Lower leg skin (tissue), 4 donors: Measurements from ENCODE around the gene CLSTN2. TPM values are rescaled to one million over a fixed set of nuclear protein-coding genes. Genes with fewer than 3 reads are reported as not detected.

Source experiments
- DNase-seq, 2 donors: peaks; one replicate each; pipeline ENCODE4 v3.0.0-alpha.2; 2019; ENCODE audit warnings: low spot score in 2 of 2
- H3K4me3 ChIP-seq: fragments of 200-600 bp; sonication (generic); 2 replicates; pipeline ENCODE4 v1.5.1; 2017; ENCODE audit warnings: mild to moderate bottlenecking, low read depth; ENCODE audit not compliant: poor library complexity, severe bottlenecking
- CTCF ChIP-seq, 3 donors: fragments of 450-650 bp; IDR thresholded peaks; one replicate each; pipeline ENCODE4 v1.5.1; 2016; ENCODE audit warnings: antibody characterized with exemption in 3 of 3, mild to moderate bottlenecking in 3 of 3, moderate library complexity in 2 of 3
- POLR2A ChIP-seq, 2 donors: fragments of 450-650 bp; IDR thresholded peaks; one replicate each; pipeline ENCODE4 v1.6.1; 2016 to 2017; ENCODE audit warnings: antibody characterized with exemption in 2 of 2, mild to moderate bottlenecking in 1 of 2, moderate library complexity in 1 of 2
- WGBS, 2 donors: methylation state at CpG; one replicate each; pipeline ENCODE4 v1.1.5; 2018; 5-methylcytosine and 5-hydroxymethylcytosine counted together
- intact Hi-C: fragments of 100-400 bp; cut with DNase I; formaldehyde crosslinking; loops from one replicate; pipeline ENCODE4 v1.15.0; 2023; ENCODE audit warnings: low total_unique reads
- total RNA-seq, 4 donors: library from RNA; depleted of rRNA; stranded (reverse); fragments of >200 nt; gene quantifications; one replicate each; pipeline ENCODE4 v1.1.0, GENCODE V29; 2016

Gene CLSTN2
- total RNA-seq, 4 donors from 2014 or later = 3.1 to 7.9 (median 4.7) TPM

DNA sequence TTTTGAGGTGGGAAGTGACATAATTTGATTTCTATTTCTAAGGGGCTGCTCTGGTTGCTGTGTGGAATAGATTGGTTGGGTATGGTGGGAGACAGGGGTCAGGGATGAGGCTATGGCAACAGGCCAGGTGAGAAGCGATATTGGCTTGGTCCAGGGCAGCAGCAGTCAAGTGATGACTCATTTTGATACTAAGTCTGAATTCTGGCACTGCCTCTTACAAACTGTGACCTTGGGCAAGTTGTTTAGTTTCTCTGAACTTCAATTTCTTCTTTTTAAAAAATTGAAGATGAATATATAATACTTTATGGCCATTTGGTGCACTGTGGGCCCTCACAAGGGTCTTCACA lies 40.4 kb upstream of the CLSTN2 start:
- WGBS, 2 donors = 32 to 42% methylated on average over 1 of the region's 1 CpG
- intact Hi-C loops = no loop called here
- no peak for DNase-seq

GRCh38 chr3:139897759-139898158 lies 37.2 kb upstream of the CLSTN2 start:
- 74 to 77% methylated on average over 5 of the region's 5 CpGs for WGBS, 2 donors
- DNase-seq = no peak
- TF ChIP-seq CTCF (IDR thresholded peaks at IDR 0.05) = no peak
- no peak overlapping the region for H3K4me3 ChIP-seq
- intact Hi-C loops = no loop called here

More for the DNA sequence above, 40.4 kb upstream of the CLSTN2 start:
- no peak overlapping the region for H3K4me3 ChIP-seq
- no peak for TF ChIP-seq POLR2A (IDR thresholded peaks at IDR 0.05)
- no peak for TF ChIP-seq CTCF (IDR thresholded peaks at IDR 0.05)

DNA sequence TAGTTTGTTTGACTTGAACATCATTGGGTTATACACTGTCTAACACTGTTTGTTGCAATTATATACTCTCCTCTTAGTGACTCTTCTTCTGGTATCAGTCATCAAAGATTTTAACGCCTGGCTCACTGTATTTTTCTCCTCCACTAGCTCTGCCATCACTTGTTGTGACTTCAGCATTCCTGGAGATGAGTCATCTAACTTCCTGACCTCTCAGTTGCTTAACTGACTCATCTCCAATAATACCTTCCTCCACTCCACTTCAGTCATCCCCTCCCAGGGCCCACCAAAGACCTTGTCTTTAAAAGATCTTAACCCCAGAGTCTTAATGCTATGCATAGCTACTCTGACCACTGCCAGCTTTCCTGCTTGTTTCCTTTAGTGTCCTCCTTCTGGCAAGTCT lies 28.6 kb upstream of the CLSTN2 start:
- TF ChIP-seq POLR2A (IDR thresholded peaks at IDR 0.05) (no peak), CTCF (IDR thresholded peaks at IDR 0.05) (no peak)
- 19 to 30% methylated on average over 1 of the region's 1 CpG for WGBS, 2 donors
- no peak overlapping the region for H3K4me3 ChIP-seq
- intact Hi-C loops = no loop called here
- DNase-seq = no peak

DNA sequence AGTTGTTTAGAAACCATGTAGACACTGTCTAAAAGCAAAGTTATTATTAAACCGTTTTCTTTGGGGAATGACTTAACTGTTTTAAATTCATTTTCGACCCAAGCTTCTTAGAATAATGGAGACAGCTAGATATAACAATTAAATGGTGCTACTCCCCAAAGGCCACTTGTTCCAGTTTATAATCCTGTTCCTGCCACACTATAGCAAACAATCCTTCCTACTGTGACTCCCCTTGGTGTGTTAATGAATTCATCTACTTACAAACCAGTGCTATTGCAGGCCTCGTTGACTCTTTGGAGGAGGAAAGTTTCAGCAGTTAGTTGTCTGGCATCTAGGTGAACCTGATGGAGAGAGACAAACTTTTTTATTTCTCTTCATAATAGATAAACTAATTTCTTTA lies 25.2 kb upstream of the CLSTN2 start:
- no peak overlapping the region for H3K4me3 ChIP-seq
- WGBS, 2 donors = 62 to 63% methylated on average over 3 of the region's 3 CpGs
- intact Hi-C loops = no loop called here
- no peak for DNase-seq
- TF ChIP-seq POLR2A (IDR thresholded peaks at IDR 0.05) (no peak), CTCF (IDR thresholded peaks at IDR 0.05) (no peak)

DNA sequence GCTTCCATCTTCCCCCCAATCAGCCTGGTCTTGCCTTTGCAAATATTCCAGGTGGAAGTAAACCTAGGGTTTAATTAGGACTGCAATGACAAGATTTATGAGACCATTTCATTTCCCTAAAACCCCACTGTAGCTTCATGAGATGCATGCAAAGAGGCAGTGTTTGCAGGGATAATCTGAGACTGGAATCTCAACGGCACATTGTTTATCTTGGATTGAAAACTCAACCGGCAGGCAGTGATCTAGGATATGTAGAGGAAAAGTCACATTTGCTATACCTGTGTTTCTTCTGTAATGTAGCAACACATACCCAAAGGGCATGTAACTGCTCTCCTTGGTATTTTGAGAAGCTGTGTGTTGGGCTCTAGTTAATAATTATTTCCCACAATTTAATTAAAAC lies 18.7 kb upstream of the CLSTN2 start:
- DNase-seq = no peak
- 52 to 55% methylated on average over 2 of the region's 2 CpGs for WGBS, 2 donors
- intact Hi-C loops = no loop called here
- H3K4me3 ChIP-seq = no peak overlapping the region
- no peak for TF ChIP-seq CTCF (IDR thresholded peaks at IDR 0.05)
- TF ChIP-seq POLR2A (IDR thresholded peaks at IDR 0.05) = no peak

GRCh38 chr3:139917226-139917785 lies 17.7 kb upstream of the CLSTN2 start:
- no peak overlapping the region for H3K4me3 ChIP-seq
- DNase-seq = no peak
- no peak for TF ChIP-seq CTCF (IDR thresholded peaks at IDR 0.05)
- TF ChIP-seq POLR2A (IDR thresholded peaks at IDR 0.05) = no peak
- intact Hi-C loops = no loop called here
- 90 to 92% methylated on average over 10 of the region's 10 CpGs for WGBS, 2 donors
